ENCODE data around the gene FKBP5.

Gene FKBP5

GRCh38 chr6:35673755-35674154, 15.0 kb downstream of the FKBP5 start:
- no peak for TF ChIP-seq YY1 (IDR thresholded peaks at IDR 0.05; ENCODE audit: low read depth)
- no peak for TF ChIP-seq FOXM1 (IDR thresholded peaks at IDR 0.05; ENCODE audit: borderline replicate concordance, low read depth)
- TF ChIP-seq EGR1 (IDR thresholded peaks at IDR 0.05): no peak
- no peak for TF ChIP-seq CEBPB (IDR thresholded peaks at IDR 0.05)
- no peak for TF ChIP-seq TEAD4 (IDR thresholded peaks at IDR 0.05)
- TF ChIP-seq REST (IDR thresholded peaks at IDR 0.05; ENCODE audit: low read depth): no peak
- TF ChIP-seq RAD21 (IDR thresholded peaks at IDR 0.05; ENCODE audit: low read depth): no peak
- no peak for TF ChIP-seq MAX (IDR thresholded peaks at IDR 0.05)
- TF ChIP-seq TCF12 (IDR thresholded peaks at IDR 0.05; ENCODE audit: low read depth): no peak
- TF ChIP-seq EP300 (IDR thresholded peaks at IDR 0.05; ENCODE audit: borderline replicate concordance): no peak
- no peak for TF ChIP-seq USF1 (IDR thresholded peaks at IDR 0.05)
- no peak for TF ChIP-seq NFIC (IDR thresholded peaks at IDR 0.05)
- TF ChIP-seq ZBTB7A (IDR thresholded peaks at IDR 0.05; ENCODE audit: low read depth): no peak
- TF ChIP-seq TAF1 (IDR thresholded peaks at IDR 0.05; ENCODE audit: low read depth): no peak
- TF ChIP-seq CREB1 (IDR thresholded peaks at IDR 0.05; ENCODE audit: low read depth): no peak

- TF ChIP-seq NFIC (IDR thresholded peaks at IDR 0.05): no peak
- no peak for TF ChIP-seq MAX (IDR thresholded peaks at IDR 0.05)
- no peak for TF ChIP-seq CEBPB (IDR thresholded peaks at IDR 0.05)
- TF ChIP-seq EGR1 (IDR thresholded peaks at IDR 0.05): no peak
- no peak for TF ChIP-seq REST (IDR thresholded peaks at IDR 0.05; ENCODE audit: low read depth)
- TF ChIP-seq CREB1 (IDR thresholded peaks at IDR 0.05; ENCODE audit: low read depth): no peak
- TF ChIP-seq TEAD4 (IDR thresholded peaks at IDR 0.05): no peak
These were observed 19.2 kb downstream of the FKBP5 start for GRCh38 chr6:35669451-35670045.

- TF ChIP-seq FOXM1 (IDR thresholded peaks at IDR 0.05; ENCODE audit: borderline replicate concordance, low read depth): no peak
- TF ChIP-seq YY1 (IDR thresholded peaks at IDR 0.05; ENCODE audit: low read depth): no peak
- TF ChIP-seq USF1 (IDR thresholded peaks at IDR 0.05): no peak
- TF ChIP-seq ZBTB7A (IDR thresholded peaks at IDR 0.05; ENCODE audit: low read depth): no peak
- no peak for TF ChIP-seq MAX (IDR thresholded peaks at IDR 0.05)
- TF ChIP-seq CEBPB (IDR thresholded peaks at IDR 0.05): peak; percentile 58; the same call in 1 of the 2 replicates
- no peak for TF ChIP-seq EP300 (IDR thresholded peaks at IDR 0.05; ENCODE audit: borderline replicate concordance)
These were observed 19.8 kb downstream of the FKBP5 start for GRCh38 chr6:35668744-35669450.

GRCh38 chr6:35668096-35668495, 20.6 kb downstream of the FKBP5 start:
- no peak for TF ChIP-seq FOXM1 (IDR thresholded peaks at IDR 0.05; ENCODE audit: borderline replicate concordance, low read depth)
- no peak for TF ChIP-seq USF1 (IDR thresholded peaks at IDR 0.05)
- TF ChIP-seq TAF1 (IDR thresholded peaks at IDR 0.05; ENCODE audit: low read depth): no peak
- no peak for TF ChIP-seq CREB1 (IDR thresholded peaks at IDR 0.05; ENCODE audit: low read depth)
- no peak for TF ChIP-seq YY1 (IDR thresholded peaks at IDR 0.05; ENCODE audit: low read depth)
- no peak for TF ChIP-seq MAX (IDR thresholded peaks at IDR 0.05)
- TF ChIP-seq EGR1 (IDR thresholded peaks at IDR 0.05): no peak
- no peak for TF ChIP-seq NFIC (IDR thresholded peaks at IDR 0.05)
- no peak for TF ChIP-seq REST (IDR thresholded peaks at IDR 0.05; ENCODE audit: low read depth)
- no peak for TF ChIP-seq CEBPB (IDR thresholded peaks at IDR 0.05)

All from Ishikawa (cell line).